Hypothalamus (tissue), 51 donors: Measurements from ENCODE around the gene ESYT3.
"Not testable (repeated sequence)": the region's sequence is repeated elsewhere in the genome, so short reads cannot be mapped to it uniquely, and the experiment has no call there.

Experiments used
- DNase-seq, 51 donors: peaks; one replicate each; lab custom pipeline; 2025; lab: John Stamatoyannopoulos, UW

ESYT3 gene

DNA sequence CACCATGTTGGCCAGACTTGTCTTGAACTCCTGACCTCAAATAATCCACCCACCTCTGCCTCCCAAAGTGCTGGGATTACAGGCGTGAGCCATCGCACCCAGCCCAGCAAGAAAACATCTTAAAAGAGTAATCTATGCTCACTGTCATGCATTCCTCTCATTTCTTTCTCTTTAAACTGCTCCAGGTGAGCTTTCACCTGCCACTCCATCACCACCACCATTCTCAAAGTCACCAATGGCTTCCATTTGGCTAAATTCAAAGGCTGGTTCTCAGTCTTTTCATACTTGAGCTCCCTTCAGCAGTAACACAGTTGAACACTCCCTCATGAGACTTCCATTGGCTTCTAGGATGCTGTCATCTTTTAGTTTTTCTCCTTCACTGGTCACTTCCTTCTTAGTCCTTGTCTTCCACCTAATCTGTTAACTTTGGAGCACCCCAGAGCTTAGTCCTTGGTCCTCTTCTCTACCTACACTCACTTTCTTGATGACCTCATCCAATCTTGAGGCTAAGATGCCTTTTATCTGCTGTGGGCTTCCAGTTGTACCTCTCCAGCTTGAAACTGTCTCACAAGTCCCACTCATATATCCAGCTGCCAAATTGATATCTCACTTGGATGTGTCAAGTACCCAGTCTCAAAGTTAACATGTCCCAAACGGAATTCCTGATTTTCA, 27.0 kb upstream of the ESYT3 start:
- DNase-seq = no peak

DNA sequence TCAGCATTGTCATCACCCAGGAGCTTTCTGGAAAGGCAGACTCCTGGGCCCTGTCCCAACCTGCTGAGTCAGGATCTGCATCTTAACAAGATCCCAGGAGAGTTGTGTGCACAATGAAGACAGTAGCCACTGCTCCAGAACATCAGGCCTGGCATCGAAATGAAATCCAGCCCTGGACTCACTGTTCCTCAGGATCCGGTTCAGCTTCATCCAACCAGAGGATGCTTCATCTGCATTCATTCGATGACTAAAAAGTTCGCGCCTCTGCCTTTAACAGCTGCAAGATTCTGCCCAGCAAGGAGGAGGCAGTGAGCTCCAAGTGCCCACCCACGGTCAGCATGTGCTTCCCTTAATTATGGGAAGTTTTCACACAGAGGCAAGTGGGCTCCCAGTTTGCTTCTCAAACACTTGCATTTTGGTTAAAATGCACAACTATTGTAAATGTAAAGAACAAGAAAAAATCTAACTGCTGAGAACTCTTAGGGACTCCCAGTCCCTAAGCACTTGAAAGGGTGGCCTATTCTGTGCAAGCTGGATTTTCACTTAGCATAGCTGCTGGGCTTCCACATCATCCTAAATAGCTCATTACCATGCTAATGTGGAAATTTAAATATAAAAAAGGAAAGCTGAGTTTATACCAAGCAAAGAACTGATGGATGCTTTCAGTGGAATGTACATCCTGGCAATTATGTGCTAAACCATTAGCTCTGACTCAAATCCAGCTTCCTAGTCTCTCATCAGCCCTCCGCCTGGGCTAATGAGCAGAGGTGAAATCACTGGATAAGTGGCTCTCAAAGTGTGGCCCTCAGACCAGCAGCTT, 25.5 kb upstream of the ESYT3 start:
- DNase-seq = peak in 20 of 51 donors; percentile 20 to 72 (median 40)

DNA sequence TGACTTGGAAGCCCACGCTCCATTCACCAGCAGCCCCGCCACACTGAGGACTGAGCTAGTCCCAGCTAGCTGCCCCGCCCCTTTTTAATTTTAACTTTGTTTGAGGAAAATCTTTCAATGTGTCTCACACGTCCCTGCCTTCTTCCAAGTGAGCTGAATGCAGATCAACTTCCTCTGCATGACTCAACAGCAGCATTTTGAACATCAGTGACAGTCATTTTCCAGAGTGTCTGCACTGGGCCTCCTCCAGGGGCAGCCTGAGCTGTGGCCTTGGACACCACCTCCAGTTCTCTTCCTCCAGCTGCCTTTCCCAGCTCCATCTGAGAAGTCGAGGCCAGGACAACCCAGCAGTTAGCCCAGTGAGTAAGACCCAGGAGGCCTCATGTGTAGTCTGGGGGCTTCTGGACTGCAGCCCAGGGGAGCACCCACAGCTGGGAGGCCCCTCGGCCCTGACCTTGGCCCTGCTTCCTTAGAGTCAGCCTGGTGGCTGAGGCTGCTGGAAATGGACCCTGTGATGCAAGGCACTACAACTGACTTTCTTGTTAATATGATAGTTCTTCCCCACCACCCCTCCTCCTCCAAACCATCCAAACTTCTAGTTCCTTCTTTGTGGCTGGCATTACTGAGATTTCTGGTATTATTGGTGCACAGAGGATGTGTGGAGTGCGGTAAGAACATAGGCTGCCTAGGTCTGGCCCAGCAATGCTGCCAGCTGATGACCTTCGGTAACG, 21.4 kb upstream of the ESYT3 start:
- peak in 1 of 51 donors; percentile 46 for DNase-seq

DNA sequence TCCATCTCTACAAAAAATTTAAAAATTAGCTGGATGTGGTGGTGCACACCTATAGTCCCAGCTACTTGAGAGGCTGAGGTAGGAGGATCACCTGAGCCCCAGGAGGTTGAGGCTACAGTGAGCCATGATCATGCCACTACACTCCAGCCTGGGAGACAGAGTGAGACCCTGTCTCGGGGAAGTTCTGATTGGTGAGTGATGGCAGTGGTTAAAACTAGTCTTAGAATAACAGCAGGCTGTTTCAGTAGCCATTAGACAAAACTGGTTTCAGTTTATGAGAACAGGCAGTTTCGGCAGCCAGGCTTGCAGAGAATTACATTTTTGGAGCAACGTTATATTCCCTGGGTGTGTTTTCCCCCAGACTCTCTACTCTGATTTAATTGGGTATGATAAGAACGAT, 18.2 kb upstream of the ESYT3 start:
- DNase-seq = not testable (repeated sequence)

DNA sequence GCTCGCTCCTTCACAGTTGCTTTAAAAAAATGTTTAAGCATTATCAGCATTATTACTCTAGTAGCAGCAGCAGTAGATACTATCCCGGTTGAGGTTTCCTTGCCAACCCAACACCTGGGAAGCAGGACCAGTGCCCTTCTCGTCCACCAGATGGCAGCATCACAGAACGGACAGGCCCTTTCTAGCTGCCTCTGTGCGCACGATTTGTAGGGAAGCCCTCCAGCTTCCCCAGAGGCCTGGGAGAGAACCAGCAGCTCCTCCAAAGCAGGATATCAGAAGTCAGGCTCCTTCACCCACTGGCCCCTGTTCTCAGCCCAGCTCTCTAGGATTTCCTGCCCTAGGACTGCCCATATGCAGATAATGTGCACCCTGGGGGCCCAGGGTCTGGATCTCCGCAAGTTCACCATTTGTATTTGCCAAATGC, 16.8 kb upstream of the ESYT3 start:
- DNase-seq = peak in 45 of 51 donors; percentile 5 to 83 (median 56)

DNA sequence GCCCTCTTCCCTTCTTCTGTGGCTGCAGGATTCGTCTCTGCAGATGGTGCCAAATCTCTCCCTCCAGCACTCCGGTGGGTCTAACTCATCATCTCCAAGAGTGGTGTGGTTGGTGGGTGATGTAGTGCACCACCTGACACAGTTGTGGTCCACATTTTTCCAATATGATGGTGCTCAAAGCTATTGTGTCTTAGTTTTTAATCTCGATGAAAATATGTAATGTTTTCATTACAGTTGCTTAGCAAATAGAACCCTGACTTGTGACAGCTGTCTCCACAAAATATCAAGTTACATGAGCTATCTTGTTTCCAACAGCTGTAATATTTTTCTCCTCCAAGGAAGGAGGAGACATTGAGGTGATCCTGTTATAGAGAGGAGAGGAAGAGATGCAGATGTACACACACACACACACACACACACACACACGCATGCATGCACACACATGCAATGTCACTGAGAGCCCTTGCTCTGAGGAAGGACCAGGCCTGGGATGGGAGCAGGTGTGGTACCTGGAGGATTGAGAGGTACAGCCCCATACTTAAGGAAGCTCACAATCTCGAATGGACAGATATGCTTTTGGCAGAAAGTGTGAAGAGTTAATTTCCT, 15.7 kb upstream of the ESYT3 start:
- no peak for DNase-seq

DNA sequence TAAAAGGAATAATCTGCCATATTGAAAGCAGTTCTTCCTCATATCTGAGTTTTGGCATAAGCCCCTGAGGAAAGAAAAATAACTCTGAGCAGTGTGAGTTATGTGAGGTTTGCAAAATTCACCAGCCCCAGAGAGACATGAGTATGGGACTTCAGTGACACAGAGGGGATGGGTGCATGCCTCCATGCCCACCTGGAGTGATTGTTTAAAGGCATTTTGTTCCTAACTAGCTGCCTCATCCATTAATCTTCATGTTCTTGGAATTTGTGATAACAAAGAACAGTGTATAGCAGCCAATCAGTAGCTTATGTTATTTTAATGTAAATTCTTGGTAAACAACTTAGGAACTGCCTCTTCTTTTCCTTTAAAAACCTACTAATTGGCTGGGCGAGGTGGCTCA, 11.1 kb upstream of the ESYT3 start:
- no peak for DNase-seq

DNA sequence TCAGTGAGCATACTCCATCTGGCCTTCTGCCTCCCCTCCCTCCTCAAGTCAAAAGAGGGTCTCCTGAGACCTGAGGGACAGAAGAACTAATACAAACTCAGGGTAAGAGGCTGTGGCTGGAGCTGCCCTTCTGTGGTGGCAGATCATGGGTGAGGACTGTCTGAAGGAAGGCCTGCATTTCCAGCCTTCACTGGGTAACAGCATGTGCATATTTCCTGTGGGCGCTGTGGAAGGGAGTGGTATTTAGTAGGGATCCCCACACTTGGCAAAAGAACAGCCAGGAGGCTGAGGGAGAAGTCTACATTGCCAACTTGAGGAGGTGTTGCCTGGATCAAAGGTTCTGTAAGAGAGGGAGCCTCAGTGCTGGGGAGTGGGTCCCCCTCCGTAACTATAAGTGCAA, 10.1 kb upstream of the ESYT3 start:
- no peak for DNase-seq

DNA sequence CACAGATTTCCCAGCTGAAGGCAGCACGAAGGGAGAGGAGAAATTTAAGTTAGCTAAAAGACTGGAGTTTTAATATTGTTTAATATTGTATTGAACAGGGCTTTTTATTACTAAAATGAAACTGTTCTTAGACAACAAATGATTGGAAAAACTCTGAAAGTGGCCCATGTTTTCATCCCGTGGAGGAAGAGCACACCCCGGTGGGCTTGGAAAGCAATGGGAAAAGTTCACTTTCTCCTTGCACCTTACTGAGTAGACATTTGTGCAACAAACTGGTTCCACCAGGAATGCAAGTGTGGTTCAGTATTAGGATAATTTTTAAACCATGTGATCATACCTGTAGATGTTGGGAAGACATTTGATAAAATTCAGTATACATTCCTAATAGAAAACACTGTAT, 8.2 kb upstream of the ESYT3 start:
- peak in 1 of 51 donors; percentile 20 for DNase-seq

DNA sequence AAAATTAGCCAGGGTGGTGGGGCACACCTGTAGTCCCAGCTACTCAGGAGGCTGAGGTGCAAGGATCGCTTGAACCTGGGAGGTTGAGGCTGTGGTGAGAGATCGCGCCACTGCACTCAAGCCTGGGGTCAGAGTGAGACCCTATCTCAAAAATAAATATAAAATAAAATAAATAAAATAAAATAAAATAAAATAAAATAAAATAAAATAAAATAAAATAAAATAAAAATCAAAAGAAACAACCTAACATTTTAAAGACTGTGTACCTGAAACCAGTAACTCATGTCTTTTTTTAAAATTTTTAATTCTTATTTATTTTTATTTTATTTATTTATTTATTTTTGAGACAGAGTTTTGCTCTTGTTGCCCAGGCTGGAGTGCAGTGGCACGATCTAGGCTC, 7.7 kb upstream of the ESYT3 start:
- not testable (repeated sequence) for DNase-seq

DNA sequence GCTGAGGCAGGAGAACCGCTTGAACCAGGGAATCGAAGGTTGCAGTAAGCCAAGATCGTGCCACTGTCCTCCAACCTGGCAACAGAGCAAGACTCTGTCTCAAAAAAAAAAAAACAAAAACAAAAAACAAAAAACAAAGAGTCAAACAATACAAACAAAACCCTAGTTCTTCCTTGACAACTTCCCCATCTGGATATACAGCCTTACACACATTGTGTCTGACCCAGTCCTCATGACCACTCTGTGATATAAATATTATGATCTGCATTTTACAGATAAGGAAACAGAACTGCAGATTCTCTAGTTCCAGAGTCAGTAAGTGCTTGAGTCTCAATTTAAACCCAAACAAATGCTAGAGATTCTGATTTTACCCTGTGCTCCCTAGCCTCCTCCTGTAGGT, 4.8 kb upstream of the ESYT3 start:
- no peak for DNase-seq

DNA sequence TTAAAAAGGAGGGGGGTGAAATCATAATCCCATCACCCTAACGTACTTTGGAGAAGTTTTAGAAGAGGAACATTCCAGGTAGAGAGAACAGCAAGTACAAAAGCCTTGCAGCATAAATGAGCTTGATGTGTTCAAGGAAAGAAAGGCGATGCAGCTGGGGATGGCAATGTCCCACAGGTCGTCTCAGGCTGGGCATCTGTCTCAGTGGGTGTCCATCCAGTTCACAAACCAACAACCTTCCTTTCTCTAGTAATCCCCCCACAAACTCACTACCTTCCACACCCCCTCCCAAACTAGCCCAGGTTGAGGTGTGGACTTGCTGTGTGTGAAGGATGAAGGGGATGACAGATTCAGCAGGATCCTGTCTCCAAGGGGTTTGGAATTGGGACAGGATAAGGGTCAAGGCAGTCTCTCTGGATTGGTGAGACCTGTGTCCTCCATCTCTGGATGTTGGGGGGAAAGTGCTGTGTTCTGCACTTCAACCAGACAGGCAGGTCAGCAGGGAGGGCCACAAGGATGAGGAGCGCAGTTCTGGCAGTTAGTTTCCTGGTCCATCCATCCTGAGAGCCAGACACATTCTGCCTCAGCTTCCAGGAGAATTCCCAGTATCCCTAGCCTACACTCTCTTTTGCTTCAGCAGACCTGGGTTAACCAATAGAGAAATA, 1.7 kb upstream of the ESYT3 start:
- no peak for DNase-seq

DNA sequence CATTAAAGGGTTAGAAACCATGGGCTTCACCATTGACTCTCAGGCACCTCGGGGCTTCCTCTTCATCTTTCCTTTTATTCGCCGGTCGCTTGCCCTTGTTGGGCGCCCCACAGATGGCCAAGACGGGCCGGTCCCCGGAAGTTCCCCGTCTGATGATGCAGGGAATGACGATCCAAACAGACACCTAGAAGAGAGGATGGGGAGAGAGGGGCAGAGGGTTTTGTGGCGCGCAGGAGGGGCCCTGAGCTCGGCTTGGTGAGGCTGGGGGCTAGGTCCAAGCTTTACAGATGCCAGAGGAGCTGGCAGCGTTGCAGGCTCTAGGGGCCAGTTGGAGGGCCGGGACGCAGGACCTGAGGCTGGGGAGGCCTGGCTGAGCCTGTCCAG, 532 bp upstream of the ESYT3 start:
- no peak for DNase-seq

DNA sequence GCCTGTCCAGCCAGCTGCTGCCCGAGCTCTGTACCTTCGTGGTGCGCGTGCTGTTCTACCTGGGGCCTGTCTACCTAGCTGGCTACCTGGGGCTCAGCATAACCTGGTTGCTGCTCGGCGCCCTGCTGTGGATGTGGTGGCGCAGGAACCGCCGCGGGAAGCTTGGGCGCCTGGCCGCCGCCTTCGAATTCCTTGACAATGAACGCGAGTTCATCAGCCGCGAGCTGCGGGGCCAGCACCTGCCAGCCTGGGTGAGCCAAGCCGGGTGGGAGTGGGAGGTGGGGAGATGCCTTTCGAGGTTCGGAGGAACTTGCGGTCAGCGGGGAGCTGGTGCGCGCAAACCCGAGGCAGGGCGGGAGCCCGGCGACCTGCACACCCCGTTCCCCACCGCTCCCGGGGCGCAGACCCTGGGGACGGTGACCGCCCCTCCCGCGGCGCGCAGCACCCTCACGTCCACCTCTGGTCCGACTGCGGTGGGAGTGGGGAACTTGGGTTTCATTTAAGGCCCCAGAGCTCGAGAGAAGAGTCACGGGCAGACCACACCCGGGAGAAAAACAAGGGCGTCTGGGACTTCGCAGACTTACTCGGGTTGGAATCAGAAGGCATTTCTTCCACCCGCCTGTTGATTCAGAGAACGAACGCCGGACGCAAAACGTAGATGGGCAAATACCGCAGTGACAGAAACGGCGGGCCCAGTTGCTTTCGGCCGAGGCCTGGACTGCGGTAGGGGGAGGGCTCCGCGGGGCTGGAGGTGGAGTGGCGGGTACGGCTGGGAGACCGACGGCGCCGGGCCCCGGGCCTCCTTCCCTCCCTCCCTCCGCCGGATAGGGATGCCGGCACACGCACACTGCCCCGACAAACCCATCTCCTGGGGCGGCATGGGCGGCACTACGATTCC, 708 bp downstream of the ESYT3 start:
- DNase-seq = peak in 1 of 51 donors; percentile 42

DNA sequence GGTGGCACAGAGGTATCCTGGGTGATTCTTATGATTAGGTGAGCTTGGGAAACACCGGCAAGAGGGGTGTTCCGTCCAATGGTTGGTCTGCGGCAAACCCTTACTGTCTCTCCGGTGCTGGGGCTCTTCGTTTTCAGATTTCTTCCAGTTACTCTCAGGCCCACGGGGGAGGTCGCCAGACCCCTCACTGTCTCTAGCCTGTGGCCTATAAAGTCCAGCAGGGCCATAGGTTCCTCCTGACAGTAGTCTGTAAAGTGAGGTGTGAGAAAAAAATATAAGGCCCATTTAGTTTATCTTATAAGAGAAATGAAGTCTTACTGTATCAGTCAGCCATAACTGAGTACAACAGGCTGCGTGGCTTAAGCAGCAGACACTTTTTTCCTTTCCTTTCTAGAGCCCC, 1.4 kb downstream of the ESYT3 start:
- DNase-seq = no peak

DNA sequence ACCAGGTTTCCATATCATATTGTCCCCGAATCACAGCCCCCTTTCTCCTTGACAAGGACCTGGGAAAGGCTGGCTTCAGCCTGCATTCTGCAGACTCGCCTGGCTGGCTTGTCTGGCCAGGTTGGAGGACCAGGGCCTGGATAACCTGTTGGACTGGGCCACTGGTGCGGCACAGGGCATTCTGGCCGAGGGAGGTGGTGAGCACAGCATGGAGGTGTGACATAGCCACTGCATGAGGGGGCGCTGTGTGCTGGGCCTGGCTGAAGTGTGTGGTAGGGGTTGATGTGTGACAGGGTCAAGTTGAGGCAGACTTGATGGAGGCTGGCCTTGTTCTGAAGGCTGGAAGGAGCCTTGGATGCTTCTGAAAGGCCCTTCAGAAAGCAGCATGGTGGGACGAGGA, 2.9 kb downstream of the ESYT3 start:
- no peak for DNase-seq

DNA sequence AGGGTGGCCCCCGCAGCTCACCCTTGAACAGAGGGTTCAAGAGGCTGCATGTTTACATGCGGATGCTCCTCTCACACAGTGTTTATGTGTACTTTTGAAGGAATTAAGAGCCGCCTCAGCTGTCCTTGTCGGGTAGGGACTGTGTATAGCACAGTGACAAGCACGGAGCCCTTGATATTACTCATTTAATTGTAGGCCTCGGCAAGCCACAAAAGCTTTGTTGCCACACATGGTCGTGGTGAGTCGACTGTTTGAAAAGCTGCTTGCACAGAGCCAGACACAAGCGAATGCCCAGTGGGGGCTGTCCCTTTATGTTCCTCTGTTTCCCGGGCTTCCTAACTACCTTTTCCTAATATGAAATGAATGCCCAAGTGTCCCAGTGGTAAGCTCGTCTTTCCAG, 4.5 kb downstream of the ESYT3 start:
- no peak for DNase-seq

DNA sequence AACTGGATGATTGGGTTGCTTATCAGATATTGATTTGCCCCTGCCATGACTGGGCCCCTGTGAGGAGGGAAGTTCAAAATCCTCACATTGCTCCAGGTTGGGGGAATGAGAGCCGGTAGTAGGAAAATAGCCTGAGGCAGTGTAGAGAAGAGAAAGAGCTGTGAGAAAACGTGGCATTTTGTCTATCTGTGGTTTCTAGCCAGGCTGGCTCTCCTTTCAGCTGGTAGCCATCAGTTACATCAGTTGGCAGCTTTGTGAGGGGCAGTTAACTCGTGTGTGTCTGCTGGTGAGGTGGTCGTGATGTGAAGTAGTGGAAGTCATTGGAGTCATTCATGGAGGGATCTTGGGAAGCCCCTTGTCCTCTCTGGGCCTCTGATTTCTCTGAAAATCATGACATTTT, 5.2 kb downstream of the ESYT3 start:
- DNase-seq = no peak

DNA sequence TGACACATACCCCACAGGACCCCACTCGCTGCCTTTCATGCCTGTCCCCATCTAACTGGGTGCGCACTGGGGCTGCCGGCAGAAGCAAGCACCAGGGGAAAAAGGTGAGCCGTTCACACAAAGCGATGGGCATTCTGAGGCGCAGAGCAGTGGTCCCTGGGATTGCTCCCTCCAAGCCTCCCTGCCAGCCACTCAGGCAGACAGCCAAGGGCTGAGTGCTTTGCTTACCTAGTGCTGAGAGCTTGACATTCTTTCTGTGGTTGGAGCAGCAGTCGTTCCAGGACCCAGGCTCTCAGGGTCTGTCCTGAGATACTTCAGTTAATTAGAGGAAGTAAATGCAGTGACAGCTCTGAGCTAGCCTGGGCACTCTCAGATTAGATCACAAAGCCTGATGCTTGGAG, 5.7 kb downstream of the ESYT3 start:
- DNase-seq = no peak

DNA sequence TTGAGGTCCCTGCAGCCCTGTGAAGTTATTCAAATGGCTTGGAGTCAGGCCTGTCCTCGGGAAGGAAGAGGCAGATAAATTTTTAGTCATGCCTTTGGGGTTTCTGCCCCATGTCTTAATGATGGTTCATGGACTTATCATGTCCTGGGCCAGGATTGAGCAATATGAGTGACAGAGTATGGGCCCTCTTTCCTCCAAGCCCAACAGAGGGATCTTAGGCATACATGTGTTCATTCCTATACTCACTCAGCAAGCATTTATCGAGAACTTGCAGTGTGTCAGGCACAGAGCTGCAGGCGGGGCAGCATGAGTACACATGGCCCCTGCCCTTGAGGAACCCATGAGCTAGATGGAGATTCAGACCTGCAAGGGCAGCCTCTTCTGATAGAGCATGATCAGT, 6.2 kb downstream of the ESYT3 start:
- no peak for DNase-seq
